Upper lobe of right lung (tissue), 1 donor: ENCODE results near the gene NTM. TPM values are rescaled to one million over a fixed set of nuclear protein-coding genes. Genes with fewer than 3 reads are reported as not detected.

Experiments
- ATAC-seq: fragments of 200-7000 bp; cut with Tn5 transposase; one replicate; pipeline ENCODE4 v1.9.1; 2020; ENCODE audit warnings: mild to moderate bottlenecking, moderate library complexity
- DNase-seq: peaks from one replicate; pipeline ENCODE4 v3.0.0-alpha.2; 2020
- H3K27ac ChIP-seq: fragments of 200-600 bp; one replicate; pipeline ENCODE4 v1.8.0; 2022
- H3K27me3 ChIP-seq: fragments of 200-600 bp; one replicate; pipeline ENCODE4 v1.8.0; 2022; ENCODE audit warnings: mild to moderate bottlenecking
- H3K36me3 ChIP-seq: fragments of 200-600 bp; one replicate; pipeline ENCODE4 v1.8.0; 2022
- H3K4me1 ChIP-seq: fragments of 200-600 bp; one replicate; pipeline ENCODE4 v1.8.0; 2022
- H3K4me3 ChIP-seq: fragments of 200-600 bp; one replicate; pipeline ENCODE4 v1.8.0; 2022; ENCODE audit warnings: mild to moderate bottlenecking
- H3K9me3 ChIP-seq: fragments of 200-600 bp; one replicate; pipeline ENCODE4 v1.8.0; 2022
- CTCF ChIP-seq: fragments of 200-600 bp; IDR thresholded peaks from one replicate; pipeline ENCODE4 v1.8.0; 2022; ENCODE audit warnings: antibody characterized with exemption
- intact Hi-C: fragments of 100-400 bp; cut with DNase I; formaldehyde crosslinking; loops from one replicate; pipeline ENCODE4 v1.11.0; 2022
- total RNA-seq: library from RNA; stranded (reverse); fragmentation: NEBNext Ultra II Directional; extraction: Animal tissue kit (Norgen Biotek cat#: 25700); gene quantifications from one replicate; pipeline ENCODE4 v1.2.1, GENCODE V29; 2021
- donor health status: DM: no; HTN: yes; CAD: no; lungs with severe emphysema.

NTM gene
- total RNA-seq, 1 donor from 2014 or later: 3.7 TPM

- no peaks in the 10 kb centered on the region for H3K27me3 ChIP-seq
- TF ChIP-seq CTCF: no peak
- intact Hi-C loops: no loop called here
- DNase-seq (no peak), ATAC-seq (no peak)
- H3K4me3 ChIP-seq: no peak overlapping the region
- H3K9me3 ChIP-seq: no peaks in the 10 kb centered on the region
- H3K27ac ChIP-seq: no peak overlapping the region
- no peaks in the 10 kb centered on the region for H3K36me3 ChIP-seq
- no peaks in the 10 kb centered on the region for H3K4me1 ChIP-seq
Observed at GRCh38 chr11:132245403-132246385, 875.3 kb downstream of the NTM start.

DNA sequence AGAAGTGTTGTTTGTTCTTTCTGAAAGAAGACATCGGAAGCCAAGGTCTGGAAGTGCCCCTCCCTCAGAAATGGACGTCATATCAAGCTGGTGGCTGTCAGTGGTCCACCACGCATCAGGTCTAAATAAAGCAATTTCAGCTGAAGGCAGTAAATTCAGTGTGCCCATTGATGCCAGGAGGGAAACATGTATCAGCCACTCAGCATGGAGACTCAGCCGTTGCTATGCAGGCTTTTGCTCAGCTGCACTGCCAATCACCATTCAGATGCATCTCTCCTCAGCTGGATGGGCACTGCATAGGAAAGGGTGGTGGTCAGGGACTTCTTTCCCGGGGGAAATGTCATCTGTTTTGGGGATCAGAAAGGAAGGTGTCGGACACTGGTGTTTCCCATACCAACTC, 878.2 kb downstream of the NTM start:
- TF ChIP-seq CTCF: no peak
- H3K4me1 ChIP-seq: no peaks in the 10 kb centered on the region
- no peak for ATAC-seq
- H3K36me3 ChIP-seq: no peaks in the 10 kb centered on the region
- no peak overlapping the region for H3K4me3 ChIP-seq
- H3K27ac ChIP-seq: no peak overlapping the region
- DNase-seq: no peak
- no peaks in the 10 kb centered on the region for H3K9me3 ChIP-seq
- H3K27me3 ChIP-seq: no peaks in the 10 kb centered on the region
- intact Hi-C loops: no loop called here

DNA sequence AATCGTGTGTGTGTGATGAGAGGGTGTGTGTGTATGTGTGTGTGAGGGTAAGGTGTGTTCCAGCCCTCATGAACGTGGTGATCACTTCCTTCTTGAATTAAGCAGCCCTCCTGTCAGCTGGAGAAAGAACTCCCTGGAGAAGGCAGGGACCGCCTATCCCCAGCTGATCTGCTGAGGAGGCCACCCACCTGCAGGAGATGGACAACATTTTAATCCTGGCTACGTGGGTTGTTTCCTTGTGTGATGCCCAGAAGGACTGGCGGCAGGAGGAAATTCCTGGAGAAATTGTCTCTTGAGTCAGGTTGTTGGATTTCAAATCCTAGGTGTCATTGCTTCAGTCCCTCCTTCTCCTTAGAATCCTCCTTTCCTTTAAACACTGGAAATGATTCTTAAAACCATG, 878.8 kb downstream of the NTM start:
- TF ChIP-seq CTCF: no peak
- intact Hi-C loops: no loop called here
- DNase-seq (no peak), ATAC-seq (no peak)
- Histone ChIP-seq H3K4me1 (no peaks in the 10 kb centered on the region), H3K36me3 (no peaks in the 10 kb centered on the region), H3K27me3 (no peaks in the 10 kb centered on the region), H3K27ac (no peak overlapping the region), H3K4me3 (no peak overlapping the region), H3K9me3 (no peaks in the 10 kb centered on the region)

GRCh38 chr11:132251061-132251460, 880.6 kb downstream of the NTM start:
- no peak overlapping the region for H3K4me3 ChIP-seq
- TF ChIP-seq CTCF: no peak
- H3K27me3 ChIP-seq: no peaks in the 10 kb centered on the region
- H3K36me3 ChIP-seq: no peaks in the 10 kb centered on the region
- DNase-seq: no peak
- H3K4me1 ChIP-seq: no peaks in the 10 kb centered on the region
- no peak overlapping the region for H3K27ac ChIP-seq
- H3K9me3 ChIP-seq: no peaks in the 10 kb centered on the region
- ATAC-seq: no peak
- intact Hi-C loops: no loop called here

- H3K36me3 ChIP-seq: no peaks in the 10 kb centered on the region
- ATAC-seq (no peak), DNase-seq (no peak)
- no peaks in the 10 kb centered on the region for H3K4me1 ChIP-seq
- no peak overlapping the region for H3K27ac ChIP-seq
- H3K4me3 ChIP-seq: no peak overlapping the region
- no peaks in the 10 kb centered on the region for H3K9me3 ChIP-seq
- no peaks in the 10 kb centered on the region for H3K27me3 ChIP-seq
- no peak for TF ChIP-seq CTCF
- intact Hi-C loops: no loop called here
Observed at GRCh38 chr11:132253469-132254264, 883.3 kb downstream of the NTM start.
